A549 (cell line): ENCODE measurements around the gene GPR158. TPM values are rescaled to one million over a fixed set of nuclear protein-coding genes. Genes with fewer than 3 reads are reported as not detected.
"Not testable (repeated sequence)": the region's sequence is repeated elsewhere in the genome, so short reads cannot be mapped to it uniquely, and the experiment has no call there.

Experiments
- ATAC-seq, 2 experiments: fragments of 200-7000 bp in 1 of 2; fragments of >200 bp in 1 of 2; cut with Nextera tagmentation in 1 of 2; cut with Tn5 transposase in 1 of 2; 3 replicates each; pipeline versions ENCODE4 v1.8.0 to v1.9.1; 2018 to 2020; ENCODE audit warnings: mild to moderate bottlenecking in 1 of 2, moderate library complexity in 1 of 2
- CTCF ChIA-PET: fragments of 300-600 bp; sonication (Branson Sonifier 250); formaldehyde crosslinking; extraction: SDS; loops from one replicate; lab custom pipeline; 2021; ENCODE audit warnings: antibody characterized with exemption, inconsistent platforms; lab: Yijun Ruan, JAX
- POLR2A ChIA-PET: fragments of 350-600 bp; formaldehyde crosslinking; extraction: SDS; loops from one replicate; lab custom pipeline; 2021; ENCODE audit warnings: antibody characterized with exemption, inconsistent platforms; lab: Yijun Ruan, JAX
- DNase-seq, 2 experiments: peaks; one replicate each; pipeline versions ENCODE4 v3.0.0 to v3.0.0-alpha.2; 2011 to 2016; ENCODE audit warnings: low read depth in 1 of 2, low spot score in 1 of 2
- FAIRE-seq: peaks from 2 replicates; lab custom pipeline; 2011; peaks lifted over from hg19 to GRCh38; lab: Jason Lieb, UNC
- H3K27ac ChIP-seq, 2 experiments: fragments of >200 bp; sonication (Bioruptor Twin); formaldehyde crosslinking; 3 replicates each; pipeline ENCODE4 v1.5.1; 2016 to 2017
- H3K4me1 ChIP-seq: fragments of >200 bp; sonication (Bioruptor Twin); formaldehyde crosslinking; 3 replicates; pipeline ENCODE4 v1.6.1; 2016
- H3K4me2 ChIP-seq: fragments of >200 bp; sonication (Bioruptor Twin); formaldehyde crosslinking; 3 replicates; pipeline ENCODE4 v1.6.1; 2016
- H3K4me3 ChIP-seq: fragments of >200 bp; sonication (Bioruptor Twin); formaldehyde crosslinking; 3 replicates; pipeline ENCODE4 v1.5.1; 2016
- H3K9me3 ChIP-seq: fragments of >200 bp; sonication (Bioruptor Twin); formaldehyde crosslinking; 3 replicates; pipeline ENCODE4 v1.6.1; 2016
- CBX8 ChIP-seq: fragments of 200-600 bp; sonication (generic); IDR thresholded peaks from 2 replicates; pipeline ENCODE4 v1.6.1; 2016
- CEBPB ChIP-seq, 2 experiments: fragments of >200 bp in 1 of 2; sonication (Bioruptor Twin) in 1 of 2; formaldehyde crosslinking in 1 of 2; IDR thresholded peaks; 2 replicates each; pipeline ENCODE4 v1.6.1; 2012 to 2016
- EHMT2 ChIP-seq: fragments of 200-600 bp; sonication (generic); IDR thresholded peaks from 2 replicates; pipeline ENCODE4 v1.6.1; 2016; ENCODE audit warnings: antibody characterized with exemption, low read depth, mild to moderate bottlenecking, moderate library complexity
- ELK1 ChIP-seq: fragments of 150-350 bp; IDR thresholded peaks from 2 replicates; pipeline ENCODE4 v1.6.1; 2014; ENCODE audit warnings: low read depth, mild to moderate bottlenecking, low read length
- FOSL2 ChIP-seq, 2 experiments: fragments of 450-650 bp in 1 of 2; fragments of >200 bp in 1 of 2; sonication (Bioruptor Twin) in 1 of 2; formaldehyde crosslinking; IDR thresholded peaks; 2 replicates each; pipeline versions ENCODE4 v1.5.0 to v1.6.1; 2016 to 2020; ENCODE audit warnings: mild to moderate bottlenecking in 1 of 2, moderate library complexity in 1 of 2
- GATA3 ChIP-seq: IDR thresholded peaks from 2 replicates; pipeline ENCODE4 v1.6.1; 2012; ENCODE audit warnings: borderline replicate concordance
- HES2 ChIP-seq: fragments of >200 bp; sonication (Bioruptor Twin); formaldehyde crosslinking; IDR thresholded peaks from 2 replicates; pipeline ENCODE4 v1.6.1; 2016
- HMGXB4 ChIP-seq: fragments of 250-450 bp; sonication (Bioruptor Pico); IDR thresholded peaks from 2 replicates; pipeline ENCODE4 v1.5.0; 2021; ENCODE audit warnings: mild to moderate bottlenecking, moderate library complexity, borderline replicate concordance
- HOXB5 ChIP-seq: fragments of 250-450 bp; sonication (Bioruptor Pico); IDR thresholded peaks from 2 replicates; pipeline ENCODE4 v1.5.0; 2020; ENCODE audit warnings: mild to moderate bottlenecking, moderate library complexity
- MYC ChIP-seq: IDR thresholded peaks from 2 replicates; pipeline ENCODE4 v1.6.1; 2012; ENCODE audit warnings: mild to moderate bottlenecking, inconsistent platforms, low read length, improper control_type of control experiment, borderline replicate concordance
- NFE2L2 ChIP-seq: fragments of 150-350 bp; conservative IDR thresholded peaks from 2 replicates; pipeline ENCODE4 v1.6.1; 2014; ENCODE audit warnings: low read length
- NR3C1 ChIP-seq: fragments of >200 bp; sonication (Bioruptor Twin); formaldehyde crosslinking; IDR thresholded peaks from 3 replicates; pipeline ENCODE4 v1.6.1; 2017
- PHF8 ChIP-seq: fragments of 200-600 bp; sonication (generic); IDR thresholded peaks from 2 replicates; pipeline ENCODE4 v1.6.1; 2016; ENCODE audit warnings: low read depth, mild to moderate bottlenecking, antibody characterized with exemption, moderate library complexity, borderline replicate concordance
- POLR2AphosphoS2 ChIP-seq: conservative IDR thresholded peaks from 2 replicates; pipeline ENCODE4 v1.6.1; 2012; ENCODE audit warnings: low read length, improper control_type of control experiment, inconsistent platforms
- RNF2 ChIP-seq: fragments of 200-600 bp; sonication (generic); IDR thresholded peaks from 2 replicates; pipeline ENCODE4 v1.6.1; 2016; ENCODE audit warnings: low read depth, mild to moderate bottlenecking, antibody characterized with exemption, moderate library complexity, borderline replicate concordance
- TFCP2L1 ChIP-seq: fragments of 250-450 bp; sonication (Bioruptor Pico); IDR thresholded peaks from 2 replicates; pipeline ENCODE4 v1.5.0; 2021; ENCODE audit warnings: mild to moderate bottlenecking
- TP53 ChIP-seq: fragments of 250-450 bp; sonication (Bioruptor Pico); IDR thresholded peaks from 2 replicates; pipeline ENCODE4 v1.5.0; 2021; ENCODE audit warnings: mild to moderate bottlenecking, moderate library complexity
- ZSCAN20 ChIP-seq: fragments of 250-450 bp; sonication (Bioruptor Pico); IDR thresholded peaks from 2 replicates; pipeline ENCODE4 v1.8.0; 2022; ENCODE audit warnings: mild to moderate bottlenecking, moderate library complexity
- WGBS: methylation state at CpG from one replicate; pipeline ENCODE4 v1.1.6; 2017; ENCODE audit errors: missing lambda C conversion rate; 5-methylcytosine and 5-hydroxymethylcytosine counted together
- polyA plus RNA-seq, 4 experiments: library from polyadenylated mRNA; depleted of rRNA in 3 of 4; stranded (reverse); fragments of >200 nt; fragmentation: RNase III in 1 of 4; extraction: RNeasy Plus Mini Kit Qiagen cat#74134 plus additional on column Dnase treatment in 1 of 4; gene quantifications; 2 replicates in 3 of 4; 3 replicates in 1 of 4; pipeline ENCODE4 v1.2.3, GENCODE V29; 2011 to 2017

Gene GPR158
- polyA plus RNA-seq, 2 of the 4 experiments (the other 2 are of a cell fraction) = 0.01 to 0.03 TPM

GRCh38 chr10:25157650-25158049 is 17.2 kb upstream of the GPR158 start:
- FAIRE-seq (no peak), DNase-seq (no peak), ATAC-seq (no peak; a peak in 1 of 6 replicates)
- POLR2A ChIA-PET = no interaction called here
- Histone ChIP-seq H3K4me3 (no peak overlapping the region), H3K27ac (no peak overlapping the region), H3K9me3 (no peaks in the 10 kb centered on the region), H3K4me2 (no peak overlapping the region), H3K4me1 (no peaks in the 10 kb centered on the region)
- CTCF ChIA-PET = interaction anchor here (1.1 to 1.4 kb wide), 2 partner anchors 45 to 1144 kb away, joined by 3 read pairs; no protein-coding TSS in a partner anchor
- TF ChIP-seq HOXB5 (CRISPR knock-in tag) (no peak), CEBPB (IDR thresholded peaks at IDR 0.05) (no peak), GATA3 (no peak), HES2 (no peak), HMGXB4 (CRISPR knock-in tag) (no peak), MYC (no peak), CBX8 (no peak), ELK1 (no peak)
- WGBS = 2% methylated on average over 3 of the region's 3 CpGs

- H3K4me2 ChIP-seq = no peak overlapping the region
- ChIA-PET CTCF (interaction anchor here (0.9 kb wide), 1 partner anchor 14 kb away, joined by 3 read pairs; no protein-coding TSS in a partner anchor), POLR2A (no interaction called here)
- H3K4me3 ChIP-seq = no peak overlapping the region
- DNase-seq (no peak), FAIRE-seq (no peak), ATAC-seq (no peak)
- no peaks in the 10 kb centered on the region for H3K9me3 ChIP-seq
- TF ChIP-seq NR3C1 = no peak
- TF ChIP-seq CBX8 = no peak
- no peak for TF ChIP-seq ZSCAN20 (CRISPR knock-in tag)
- no peak for TF ChIP-seq PHF8
- no peak overlapping the region for H3K27ac ChIP-seq
- WGBS = 8% methylated on average over 2 of the region's 2 CpGs
- no peaks in the 10 kb centered on the region for H3K4me1 ChIP-seq
Observed at GRCh38 chr10:25159591-25159990, 15.2 kb upstream of the GPR158 start.

- no peak overlapping the region for H3K27ac ChIP-seq
- ChIA-PET POLR2A (no interaction called here), CTCF (no interaction called here)
- ATAC-seq = no peak
- 0% methylated on average over 2 of the region's 2 CpGs for WGBS
- no peak overlapping the region for H3K4me2 ChIP-seq
- no peaks in the 10 kb centered on the region for H3K9me3 ChIP-seq
- H3K4me1 ChIP-seq = no peaks in the 10 kb centered on the region
- no peak for FAIRE-seq
- H3K4me3 ChIP-seq = no peak overlapping the region
- TF ChIP-seq TFCP2L1 (no peak), NFE2L2 (no peak), HMGXB4 (CRISPR knock-in tag) (no peak), EHMT2 (no peak), POLR2AphosphoS2 (no peak), TP53 (no peak), RNF2 (no peak), CEBPB (IDR thresholded peaks at IDR 0.05) (no peak), FOSL2 (IDR thresholded peaks at IDR 0.05) (no peak), FOSL2 (CRISPR knock-in tag; IDR thresholded peaks at IDR 0.05) (no peak)
- DNase-seq = no peak
Observed at GRCh38 chr10:25162391-25162790, 12.4 kb upstream of the GPR158 start.

GRCh38 chr10:25163464-25163863 is 11.3 kb upstream of the GPR158 start:
- H3K27ac ChIP-seq, H3K4me2 ChIP-seq, H3K4me1 ChIP-seq, DNase-seq, FAIRE-seq, H3K4me3 ChIP-seq, POLR2A ChIA-PET, H3K9me3 ChIP-seq, ATAC-seq: not testable (repeated sequence)
- CTCF ChIA-PET = interaction anchor here (0.6 to 2.0 kb wide), 3 partner anchors 20 to 438 kb away, joined by 3 to 5 read pairs (median 4); no protein-coding TSS in a partner anchor
- WGBS = 37% methylated on average over 7 of the region's 7 CpGs
